GM12892 (cell line): ENCODE results near the gene HNRNPM. TPM values are rescaled to one million over a fixed set of nuclear protein-coding genes. Genes with fewer than 3 reads are reported as not detected.

ENCODE experiments used
- DNase-seq: peaks from one replicate; pipeline ENCODE4 v3.0.0; 2011; ENCODE audit not compliant: insufficient read length
- FAIRE-seq: peaks from 2 replicates; lab custom pipeline; 2011; peaks lifted over from hg19 to GRCh38; lab: Jason Lieb, UNC
- POLR2A ChIP-seq: IDR thresholded peaks from 2 replicates; pipeline ENCODE4 v1.6.1; 2011; ENCODE audit warnings: low read depth, low read length, control low read depth
- POLR2AphosphoS5 ChIP-seq: IDR thresholded peaks from 2 replicates; pipeline ENCODE4 v1.6.1; 2011; ENCODE audit warnings: low read depth, low read length, control low read depth
- TAF1 ChIP-seq: IDR thresholded peaks from 2 replicates; pipeline ENCODE4 v1.6.1; 2011; ENCODE audit warnings: low read depth, mild to moderate bottlenecking, control low read depth, low read length, borderline replicate concordance
- polyA plus RNA-seq: library from polyadenylated mRNA; unstranded; fragments of >200 nt; gene quantifications from one replicate; pipeline ENCODE4 v1.2.1, GENCODE V29; 2012; ENCODE audit warnings: missing spikeins, inconsistent platforms; ENCODE audit not compliant: missing spikeins

HNRNPM gene
- polyA plus RNA-seq: 159 TPM

GRCh38 chr19:8444677-8445487 is at the start of gene HNRNPM:
Gene HNRNPM (plus strand): TSS chr19:8444975. CDS start chr19:8444999, 24 bp downstream.
- FAIRE-seq (peak; percentile 100), DNase-seq (peak; percentile 96)

GRCh38 chr19:8395621-8396082 is 49.1 kb upstream of the HNRNPM start:
- FAIRE-seq: no peak
- TF ChIP-seq POLR2AphosphoS5: no peak
- no peak for TF ChIP-seq TAF1
- no peak for TF ChIP-seq POLR2A

More at GRCh38 chr19:8444677-8445487, at the start of gene HNRNPM:
- TF ChIP-seq TAF1 (peak; percentile 93), POLR2AphosphoS5 (peak; percentile 86), POLR2A (peak; percentile 91)

GRCh38 chr19:8396185-8396562 is 48.6 kb upstream of the HNRNPM start:
- no peak for TF ChIP-seq POLR2A
- TF ChIP-seq TAF1: no peak
- no peak for TF ChIP-seq POLR2AphosphoS5

More at GRCh38 chr19:8395621-8396082, 49.1 kb upstream of the HNRNPM start:
- no peak for DNase-seq

GRCh38 chr19:8396563-8397203 is 48.1 kb upstream of the HNRNPM start:
- peak; percentile 75 for DNase-seq
- TF ChIP-seq TAF1 (no peak), POLR2A (no peak)
- peak; percentile 85 for FAIRE-seq

More at GRCh38 chr19:8396185-8396562, 48.6 kb upstream of the HNRNPM start:
- peak; percentile 67 for FAIRE-seq
- no peak for DNase-seq

- TF ChIP-seq POLR2AphosphoS5: no peak
- TF ChIP-seq TAF1: no peak
- no peak for TF ChIP-seq POLR2A
- DNase-seq: no peak
- FAIRE-seq: no peak
These were observed 47.5 kb upstream of the HNRNPM start for GRCh38 chr19:8397271-8397670.

GRCh38 chr19:8397746-8398310 is 46.9 kb upstream of the HNRNPM start:
- no peak for DNase-seq
- no peak for FAIRE-seq

GRCh38 chr19:8398311-8398771 is 46.4 kb upstream of the HNRNPM start:
- DNase-seq (no peak), FAIRE-seq (no peak)

More at GRCh38 chr19:8397746-8398310, 46.9 kb upstream of the HNRNPM start:
- TF ChIP-seq POLR2A (no peak), POLR2AphosphoS5 (no peak), TAF1 (no peak)

GRCh38 chr19:8399681-8400188 is 45.0 kb upstream of the HNRNPM start:
- TF ChIP-seq POLR2AphosphoS5 (no peak), TAF1 (no peak), POLR2A (no peak)
- FAIRE-seq (no peak), DNase-seq (no peak)

More at GRCh38 chr19:8398311-8398771, 46.4 kb upstream of the HNRNPM start:
- TF ChIP-seq POLR2A: no peak
- TF ChIP-seq POLR2AphosphoS5: no peak
- TF ChIP-seq TAF1: no peak

GRCh38 chr19:8401981-8402411 is 42.8 kb upstream of the HNRNPM start:
- FAIRE-seq: no peak
- no peak for DNase-seq
- TF ChIP-seq TAF1 (no peak), POLR2A (no peak), POLR2AphosphoS5 (no peak)

GRCh38 chr19:8403098-8403819 is 41.5 kb upstream of the HNRNPM start:
- FAIRE-seq (no peak), DNase-seq (no peak)
- TF ChIP-seq TAF1 (no peak), POLR2A (no peak), POLR2AphosphoS5 (no peak)

- DNase-seq (no peak), FAIRE-seq (no peak)
- TF ChIP-seq POLR2AphosphoS5: no peak
- TF ChIP-seq POLR2A: no peak
- no peak for TF ChIP-seq TAF1
These were observed 41.0 kb upstream of the HNRNPM start for GRCh38 chr19:8403820-8404109.
